Medulla oblongata (tissue), 1 donor: ENCODE results near the gene PTPN1.
"Not testable (repeated sequence)": the region's sequence is repeated elsewhere in the genome, so short reads cannot be mapped to it uniquely, and the experiment has no call there.

ENCODE experiments used
- DNase-seq: peaks from one replicate; pipeline ENCODE4 v3.0.0-alpha.2; 2015; ENCODE audit errors: extremely low spot score

PTPN1 gene

DNA sequence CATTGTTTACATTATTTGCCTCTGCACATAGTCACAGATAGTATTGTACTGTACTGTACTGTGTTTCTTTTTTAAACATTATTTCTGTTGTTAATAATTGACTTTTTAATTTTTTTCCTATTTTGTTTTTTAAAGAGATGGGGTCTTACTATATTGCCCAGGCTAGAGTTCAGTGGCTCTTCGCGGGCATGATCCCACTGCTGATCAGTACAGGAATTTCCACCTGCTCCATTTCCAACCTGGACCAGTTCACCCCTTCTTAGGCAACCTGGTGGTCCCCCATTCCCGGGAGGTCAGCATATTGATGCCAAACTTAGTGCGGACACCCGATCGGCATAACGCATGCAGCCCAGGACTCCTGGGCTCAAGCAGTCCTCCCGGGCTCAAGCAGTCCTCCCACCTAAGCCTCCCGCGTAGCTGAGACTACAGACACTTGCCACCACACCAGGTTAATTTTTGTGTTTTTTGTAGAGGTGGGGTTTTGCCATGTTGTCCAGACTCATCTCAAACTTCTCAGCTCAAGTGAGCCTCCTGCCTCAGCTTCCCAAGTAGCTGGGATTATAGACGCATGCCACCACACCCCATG is 47.5 kb downstream of the PTPN1 start:
- DNase-seq, result no peak

DNA sequence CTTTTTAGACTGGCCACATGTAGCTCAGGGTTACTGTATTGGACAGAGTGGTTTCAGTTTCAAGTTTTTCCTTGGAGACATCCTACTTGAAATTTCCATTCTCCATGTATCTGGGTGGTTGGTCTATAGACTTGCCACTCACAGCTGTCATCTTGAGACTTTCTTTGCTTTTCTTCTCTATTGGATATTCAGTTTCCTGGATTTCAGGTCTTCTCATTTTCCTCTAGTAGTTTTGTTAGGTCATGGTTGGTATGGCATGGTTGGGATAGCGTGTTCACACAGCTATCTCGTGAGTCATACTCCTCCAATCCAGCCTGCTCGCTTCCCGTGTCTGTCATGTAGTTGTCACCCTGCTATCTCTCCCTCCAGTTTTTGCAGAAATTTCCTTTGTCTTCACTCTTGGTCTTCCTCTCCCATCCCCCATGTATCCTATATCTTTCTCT is 48.3 kb downstream of the PTPN1 start:
- no peak for DNase-seq

DNA sequence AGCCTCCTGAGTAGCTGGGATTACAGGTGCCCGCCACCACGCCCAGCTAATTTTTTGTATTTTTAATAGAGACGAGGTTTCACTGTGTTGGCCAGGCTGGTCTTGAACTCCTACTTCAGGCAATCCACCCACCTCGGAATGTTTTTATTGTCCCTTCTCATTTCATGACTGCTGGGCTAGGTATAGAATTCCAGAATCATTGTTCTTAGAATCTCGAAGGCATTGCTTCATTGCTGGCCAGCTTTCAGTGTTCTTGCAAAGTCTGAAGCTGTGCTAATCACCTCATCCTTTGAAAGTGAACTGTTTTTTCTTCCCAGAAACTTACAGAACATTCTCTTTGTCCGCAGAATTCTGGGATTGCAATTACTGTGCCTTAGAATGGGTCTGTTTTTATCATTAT is 49.0 kb downstream of the PTPN1 start:
- DNase-seq, result no peak

DNA sequence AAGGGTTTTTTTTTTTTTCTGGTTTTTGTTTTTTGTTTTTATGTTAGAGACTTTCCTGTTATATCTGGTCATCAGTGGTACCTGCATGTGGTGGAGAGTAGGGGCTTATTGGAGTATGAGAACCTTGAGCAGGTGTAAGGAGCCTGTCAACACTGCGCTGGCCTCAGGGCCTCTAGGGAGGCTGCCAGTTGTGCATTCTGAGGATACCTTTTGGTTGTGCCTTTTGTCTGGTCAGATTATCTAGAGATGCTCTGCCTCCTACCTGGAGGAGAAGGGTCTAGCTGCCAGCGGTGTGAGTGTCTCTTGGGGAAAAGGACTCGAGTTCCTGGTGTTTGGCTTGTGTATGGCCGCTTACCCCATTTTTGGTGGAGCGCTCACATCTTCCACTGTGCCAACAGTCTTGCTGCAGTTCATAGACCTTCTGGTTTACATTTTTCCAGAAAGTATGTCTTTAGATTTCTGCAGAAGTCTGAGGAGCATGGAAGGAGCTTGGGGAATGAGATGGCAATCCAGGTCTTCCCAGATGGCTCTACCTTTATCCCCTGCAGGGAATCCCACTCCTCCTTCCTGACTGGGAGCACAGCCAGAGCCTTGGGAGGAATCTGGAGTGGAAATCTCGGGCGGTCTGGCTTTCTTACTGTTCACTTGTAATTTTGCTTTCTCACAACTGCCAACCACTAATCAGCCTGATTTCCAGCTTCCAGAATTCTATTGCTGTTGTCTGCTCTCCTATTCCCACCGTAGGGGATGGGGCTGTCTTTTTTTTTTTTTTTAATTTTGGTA is 49.9 kb downstream of the PTPN1 start:
- DNase-seq, result no peak

DNA sequence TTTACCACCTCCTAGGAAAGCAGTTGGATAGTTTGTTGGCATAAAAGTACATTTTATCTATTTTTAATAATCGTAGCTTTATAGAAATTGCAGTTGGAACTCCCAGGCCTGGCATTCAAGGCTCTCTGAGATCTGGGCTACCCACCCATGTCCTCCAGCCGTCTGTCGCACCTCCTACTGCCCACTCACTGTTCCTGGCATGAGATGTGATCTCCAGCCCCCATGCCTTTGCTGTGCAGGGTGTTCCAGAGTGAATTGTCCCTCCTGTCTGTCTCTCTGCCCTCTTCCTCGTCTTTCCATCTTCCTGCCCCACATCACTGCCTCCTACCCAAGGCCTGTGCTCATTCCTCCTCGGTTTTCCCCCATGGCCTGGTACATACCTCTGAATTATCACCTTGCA is 50.7 kb downstream of the PTPN1 start:
- DNase-seq, result no peak

DNA sequence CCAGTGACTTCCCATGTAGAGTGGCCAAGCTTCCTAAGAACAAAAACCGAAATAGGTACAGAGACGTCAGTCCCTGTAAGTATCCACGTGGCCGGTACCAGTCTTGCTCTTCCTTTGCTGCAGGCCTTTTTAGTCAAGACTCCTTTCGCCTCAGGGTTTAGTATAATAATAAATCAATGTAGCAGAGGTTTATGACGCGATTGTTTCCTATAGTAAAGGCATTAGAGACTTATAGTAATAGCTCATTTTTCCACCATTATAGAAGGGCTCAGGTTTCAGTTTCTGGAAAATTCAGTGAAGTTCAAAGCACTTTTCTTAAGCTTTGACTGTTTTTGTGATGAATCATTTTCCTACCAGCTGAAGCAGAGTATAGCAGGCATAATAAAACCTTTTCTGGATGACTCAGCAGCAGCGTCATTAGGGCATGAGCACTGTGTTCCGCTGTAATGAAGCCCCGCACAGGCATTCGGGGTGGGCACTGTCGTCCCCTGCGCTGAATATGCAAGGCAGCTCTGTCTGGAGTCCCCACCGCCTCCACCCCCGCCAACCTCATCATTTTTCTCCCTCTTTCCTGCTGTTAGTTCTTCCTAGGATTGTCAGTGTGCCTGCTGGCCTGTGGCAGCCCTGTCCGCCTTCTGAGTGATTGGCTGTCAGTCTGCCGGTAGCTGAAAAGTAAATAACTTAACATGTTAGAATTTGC is 51.3 kb downstream of the PTPN1 start:
- DNase-seq, result no peak

DNA sequence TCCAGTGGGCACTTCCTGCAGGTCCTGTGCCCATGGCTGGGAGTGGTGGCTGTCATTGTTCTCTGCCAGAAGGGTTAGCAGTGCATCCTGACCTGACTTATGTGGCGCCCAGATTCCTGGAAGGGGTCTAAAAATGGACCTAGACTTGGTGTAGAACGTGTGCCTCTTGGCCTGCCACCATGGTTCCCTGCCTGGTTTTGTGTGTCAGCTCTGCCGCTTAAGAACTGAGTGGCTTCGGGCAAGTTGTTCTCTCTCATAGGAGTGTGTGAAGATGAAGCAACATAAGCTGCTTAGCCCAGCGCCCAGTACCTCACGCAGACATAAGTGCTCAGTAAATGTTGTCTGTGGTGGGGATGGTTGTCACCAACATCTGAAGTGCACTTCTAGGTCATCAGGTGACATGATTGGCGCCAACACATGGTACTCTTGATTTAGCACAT is 52.1 kb downstream of the PTPN1 start:
- no peak for DNase-seq

DNA sequence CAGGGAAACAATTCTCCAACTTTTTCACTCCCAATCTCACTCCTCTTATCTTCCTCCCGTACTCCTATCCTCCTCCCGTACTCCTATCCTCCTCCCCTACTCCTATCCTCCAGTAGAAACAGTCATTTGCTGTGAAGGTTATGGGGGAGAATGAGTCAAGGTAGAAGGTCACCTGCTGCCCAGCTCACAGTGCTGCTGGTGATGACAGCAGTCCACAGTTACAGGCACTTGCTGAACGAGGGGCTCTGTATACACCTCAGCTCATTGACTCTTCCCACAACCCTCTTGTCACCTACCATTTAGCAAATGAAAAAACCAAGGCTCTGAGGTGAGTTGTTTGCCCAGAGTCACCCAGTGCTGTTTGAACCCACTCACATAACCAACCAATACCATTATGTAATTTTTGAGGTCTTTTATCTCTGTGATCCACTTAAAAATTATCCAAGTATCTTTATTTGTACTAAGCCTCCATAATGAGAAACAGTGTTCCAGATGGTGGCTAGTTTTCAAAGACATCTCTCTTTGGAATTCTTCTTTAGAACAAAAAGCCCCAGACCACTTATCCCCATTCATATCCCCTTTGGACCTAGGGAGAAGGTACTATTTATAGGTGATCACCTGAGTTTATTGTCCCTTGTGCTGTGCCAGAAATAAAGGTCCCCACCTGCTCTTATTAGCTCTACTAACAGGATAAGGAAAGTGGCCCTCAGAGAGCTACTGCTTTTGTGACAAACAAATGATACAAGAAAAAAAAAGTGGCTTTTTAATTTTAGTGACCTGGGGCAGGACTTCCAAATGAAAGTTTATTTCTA is 53.2 kb downstream of the PTPN1 start:
- DNase-seq, result no peak

DNA sequence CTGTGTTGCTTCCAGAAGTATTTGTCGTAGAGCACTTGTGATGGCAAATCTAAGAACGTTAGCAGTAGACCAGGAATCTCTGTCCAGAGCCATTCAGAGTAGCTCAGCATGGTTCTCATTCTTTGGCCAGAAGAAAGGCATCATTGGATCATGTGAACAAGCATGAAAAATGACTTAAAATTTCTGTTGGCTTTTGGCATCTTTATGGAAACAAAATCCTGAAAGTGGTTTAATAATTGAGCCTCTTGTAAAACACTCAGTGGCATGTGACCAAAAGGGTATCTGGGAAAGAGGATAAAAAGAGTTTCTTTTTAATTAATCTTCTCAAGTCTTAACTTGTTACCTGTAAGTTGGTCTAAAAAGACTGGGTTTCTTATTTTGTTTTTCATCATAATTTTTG is 55.2 kb downstream of the PTPN1 start:
- no peak for DNase-seq

DNA sequence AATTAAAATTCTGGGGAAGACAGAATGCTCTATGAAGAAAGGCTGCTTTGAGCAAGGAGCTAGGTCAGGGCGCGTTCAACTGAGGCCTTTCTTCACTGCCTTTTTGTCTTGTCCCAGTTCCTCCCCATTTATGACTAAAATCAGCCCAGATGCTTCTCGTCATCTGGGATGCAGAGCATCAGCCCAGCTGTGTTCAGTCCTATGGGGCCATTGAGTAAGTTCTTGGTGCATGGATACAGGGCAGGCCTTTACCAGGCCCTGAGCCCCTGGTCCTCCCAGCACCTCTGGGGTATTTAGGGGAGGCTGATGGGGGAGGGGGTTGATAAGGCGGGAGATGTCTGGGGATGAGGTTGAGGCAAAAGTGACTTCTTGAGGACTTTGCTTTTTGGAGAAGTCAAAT is 55.7 kb downstream of the PTPN1 start:
- no peak for DNase-seq

DNA sequence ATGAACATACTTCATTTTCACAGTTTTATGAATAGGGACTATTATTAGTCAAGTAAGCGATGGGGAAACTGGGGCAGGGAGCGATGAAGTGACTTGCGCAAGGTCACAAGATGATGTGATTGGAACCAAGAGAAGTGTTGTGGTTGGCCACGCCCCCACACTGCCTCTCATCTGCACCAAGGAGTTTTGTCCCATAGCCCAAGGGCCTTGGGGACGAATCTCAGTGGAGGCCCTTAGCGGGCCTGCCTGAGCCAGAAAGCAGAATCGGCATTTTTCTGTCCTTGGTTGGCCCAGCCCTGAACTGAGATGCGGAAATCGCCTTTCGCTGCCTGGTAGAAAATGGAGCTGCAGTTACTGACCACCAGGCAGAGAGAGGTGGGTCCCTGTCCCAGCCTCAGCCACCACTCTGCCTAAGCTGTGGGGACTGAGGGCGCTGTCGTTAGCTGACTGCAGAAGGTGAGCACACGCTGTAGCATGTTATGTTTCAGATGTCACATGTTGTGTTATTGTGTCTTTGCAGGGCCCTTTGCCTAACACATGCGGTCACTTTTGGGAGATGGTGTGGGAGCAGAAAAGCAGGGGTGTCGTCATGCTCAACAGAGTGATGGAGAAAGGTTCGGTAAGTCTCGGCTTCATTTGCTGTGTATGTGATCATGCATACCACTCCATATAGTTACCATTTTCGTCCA is 57.8 kb downstream of the PTPN1 start:
- DNase-seq, result no peak

DNA sequence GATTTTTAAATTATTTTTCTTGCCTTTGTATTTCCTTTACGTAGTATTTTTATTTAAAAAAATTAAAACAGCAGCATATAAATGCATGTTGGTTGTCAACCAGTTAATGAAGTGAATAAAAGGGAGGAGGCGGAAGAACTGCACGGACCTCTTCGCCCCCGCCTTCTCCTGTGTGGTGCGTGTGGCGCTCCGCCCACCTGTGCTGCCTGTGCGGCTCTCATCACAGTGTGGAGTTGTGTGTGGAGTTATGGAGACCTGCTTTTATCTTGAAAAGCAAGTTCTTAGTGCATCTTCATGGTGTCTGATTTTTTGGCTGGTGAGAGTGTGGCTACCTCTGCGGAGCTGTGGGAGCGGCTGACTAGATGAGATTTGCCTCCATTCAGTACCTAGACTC is 58.4 kb downstream of the PTPN1 start:
- DNase-seq, result no peak

DNA sequence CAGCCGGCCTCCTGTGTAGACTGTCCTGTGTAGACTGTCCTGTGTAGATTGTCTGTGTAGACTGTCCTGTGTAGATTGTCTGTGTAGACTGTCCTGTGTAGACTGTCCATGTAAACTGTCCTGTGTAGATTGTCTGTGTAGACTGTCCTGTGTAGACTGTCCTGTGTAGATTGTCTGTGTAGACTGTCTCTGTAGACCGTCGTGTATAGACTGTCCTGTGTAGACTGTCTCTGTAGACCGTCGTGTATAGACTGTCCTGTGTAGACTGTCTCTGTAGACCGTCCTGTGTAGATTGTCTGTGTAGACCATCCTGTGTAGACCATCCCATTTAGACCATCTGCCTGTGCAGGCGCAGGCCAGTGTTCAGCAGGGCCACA is 59.3 kb downstream of the PTPN1 start:
- not testable (repeated sequence) for DNase-seq

DNA sequence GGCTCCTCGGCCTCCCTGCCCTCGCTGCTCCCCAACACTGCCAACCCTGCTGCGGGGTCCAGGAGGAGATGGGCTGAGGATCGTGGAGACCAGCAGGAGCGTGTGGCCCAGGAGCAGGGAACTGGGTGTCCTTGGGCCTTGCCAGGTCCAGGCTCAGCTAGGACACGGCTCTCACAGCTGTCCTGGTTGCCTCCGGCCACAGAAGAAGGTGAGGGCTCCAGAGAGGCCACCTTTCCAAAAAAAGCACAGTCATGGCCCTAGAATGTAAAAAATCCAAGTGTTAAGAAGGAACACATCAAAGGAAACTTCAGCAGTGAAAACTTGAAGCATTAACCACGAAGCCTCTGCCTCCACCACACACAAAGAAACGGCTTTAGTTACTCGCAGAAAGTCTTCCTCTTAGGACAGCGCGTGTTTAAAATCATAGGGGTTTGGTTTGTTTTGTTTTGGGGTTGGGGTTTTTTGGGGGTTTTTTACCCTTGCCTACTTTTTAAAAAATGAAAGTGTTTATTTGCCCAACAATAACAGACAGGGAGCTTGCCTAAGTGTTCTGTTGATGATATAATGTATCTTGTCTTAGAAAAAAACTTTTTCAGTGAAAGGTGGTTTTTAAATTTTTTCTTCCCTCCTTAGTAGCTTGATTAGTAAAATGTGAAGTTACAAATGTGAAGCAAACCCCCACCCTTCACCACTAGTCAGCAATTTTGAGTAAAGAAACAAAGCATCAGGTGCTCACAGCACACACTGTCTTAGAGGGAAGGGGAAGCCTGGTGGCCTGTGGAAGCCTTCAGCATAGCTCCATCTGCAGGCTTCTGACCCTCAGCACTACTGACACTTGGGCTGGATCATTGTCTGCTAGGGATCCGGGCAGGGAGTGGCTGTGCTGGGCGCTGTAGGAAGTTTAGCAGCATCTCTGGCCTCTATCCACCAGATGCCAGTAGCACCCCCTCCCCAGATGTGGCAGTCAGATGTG is 60.0 kb downstream of the PTPN1 start:
- DNase-seq, result peak; percentile 35

DNA sequence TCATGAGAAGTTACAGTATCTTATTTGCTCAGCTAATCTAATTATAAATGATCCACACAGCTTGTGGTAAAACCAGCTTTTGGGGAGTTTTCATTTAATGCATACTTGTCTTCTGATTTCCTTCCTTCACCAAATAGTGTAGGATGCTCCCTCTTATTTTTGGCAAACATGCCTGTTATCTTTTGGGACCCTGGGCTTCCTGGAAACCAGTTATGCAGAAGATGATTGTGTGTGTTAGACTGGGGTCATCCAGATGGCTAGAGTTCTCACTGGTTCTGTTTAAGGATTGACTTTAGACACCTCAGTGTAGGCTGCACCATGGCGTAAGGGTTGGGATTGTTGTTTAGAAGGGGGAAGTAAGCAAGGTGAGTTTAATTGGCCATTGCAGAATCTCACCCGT is 61.3 kb downstream of the PTPN1 start:
- DNase-seq, result no peak

DNA sequence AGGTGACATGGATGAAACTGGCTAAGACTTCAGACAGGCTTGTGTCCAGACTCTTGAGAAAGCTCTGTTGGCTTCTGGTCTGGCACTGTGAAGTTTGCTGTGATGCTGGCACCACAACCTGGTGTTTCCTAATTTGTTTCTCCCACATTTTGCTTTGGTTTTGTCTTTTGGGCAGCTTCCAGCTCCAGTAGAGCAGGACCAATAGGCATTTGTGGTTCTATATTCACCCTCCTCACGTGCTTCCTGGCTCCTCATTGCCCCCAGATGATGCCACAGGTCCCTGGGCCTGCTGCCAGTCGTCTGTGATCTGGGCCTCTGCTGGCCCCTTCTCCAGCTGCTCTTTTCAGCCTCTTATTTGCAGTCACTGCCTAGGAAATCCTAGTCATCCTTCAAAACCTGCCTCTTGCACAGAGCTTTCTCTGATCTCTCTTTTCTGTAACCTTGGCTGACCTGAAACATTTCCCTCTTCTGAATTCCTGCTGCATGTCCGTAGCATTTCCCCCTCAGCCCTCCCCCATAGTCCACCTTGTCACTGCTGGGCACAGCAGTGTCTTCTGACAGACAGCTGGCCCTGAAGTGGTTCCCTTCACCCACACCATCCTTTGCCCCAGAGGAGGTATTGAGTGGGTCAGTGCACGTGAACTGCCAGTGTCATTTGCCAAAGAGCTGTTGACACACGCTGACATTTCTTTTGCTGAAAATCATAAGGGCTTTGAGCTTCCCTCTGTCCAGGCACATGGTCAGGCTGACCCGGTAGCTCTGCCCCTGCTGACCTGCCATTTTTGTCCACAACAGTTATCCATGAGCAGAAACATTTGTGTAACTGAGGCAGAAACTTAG is 63.0 kb downstream of the PTPN1 start:
- peak; percentile 74 for DNase-seq

DNA sequence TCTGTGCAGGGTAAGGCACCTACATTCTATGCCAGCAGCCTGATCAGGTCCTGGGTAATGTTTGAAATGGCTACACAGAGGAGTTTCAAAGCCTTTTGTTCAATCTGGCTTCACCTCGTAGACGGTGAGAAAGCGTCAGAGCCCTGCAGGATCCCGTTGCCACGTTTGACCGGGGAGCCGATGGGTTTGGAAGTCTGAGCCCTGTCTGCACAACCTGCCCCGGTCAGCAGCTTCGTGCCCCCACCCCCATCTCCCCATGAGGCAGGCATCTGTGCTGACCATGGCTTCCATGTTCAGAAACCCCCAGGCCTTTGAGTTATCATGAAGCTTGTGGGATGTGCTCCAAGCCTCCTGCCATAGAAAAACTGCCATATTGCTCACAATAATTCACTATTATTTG is 63.9 kb downstream of the PTPN1 start:
- no peak for DNase-seq

DNA sequence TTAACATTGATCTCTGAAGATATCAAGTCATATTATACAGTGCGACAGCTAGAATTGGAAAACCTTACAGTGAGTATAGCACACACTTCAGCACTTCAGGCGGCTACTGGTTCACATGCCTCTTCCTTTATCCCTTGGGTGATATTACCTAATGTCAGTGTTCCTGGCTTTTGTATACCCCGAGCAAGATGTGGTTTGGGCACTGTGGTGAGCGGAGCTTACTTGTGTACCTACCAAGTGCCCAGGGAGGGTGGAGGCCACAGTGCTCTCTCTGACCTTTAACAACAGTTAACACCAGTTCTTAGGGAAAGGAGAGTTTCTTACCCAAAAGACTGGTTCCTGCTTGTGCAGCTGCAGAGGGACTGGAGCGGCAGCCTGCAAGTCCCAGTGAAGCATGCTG is 64.4 kb downstream of the PTPN1 start:
- no peak for DNase-seq
